ENCODE results near the gene BRAT1.

Gene BRAT1

DNA sequence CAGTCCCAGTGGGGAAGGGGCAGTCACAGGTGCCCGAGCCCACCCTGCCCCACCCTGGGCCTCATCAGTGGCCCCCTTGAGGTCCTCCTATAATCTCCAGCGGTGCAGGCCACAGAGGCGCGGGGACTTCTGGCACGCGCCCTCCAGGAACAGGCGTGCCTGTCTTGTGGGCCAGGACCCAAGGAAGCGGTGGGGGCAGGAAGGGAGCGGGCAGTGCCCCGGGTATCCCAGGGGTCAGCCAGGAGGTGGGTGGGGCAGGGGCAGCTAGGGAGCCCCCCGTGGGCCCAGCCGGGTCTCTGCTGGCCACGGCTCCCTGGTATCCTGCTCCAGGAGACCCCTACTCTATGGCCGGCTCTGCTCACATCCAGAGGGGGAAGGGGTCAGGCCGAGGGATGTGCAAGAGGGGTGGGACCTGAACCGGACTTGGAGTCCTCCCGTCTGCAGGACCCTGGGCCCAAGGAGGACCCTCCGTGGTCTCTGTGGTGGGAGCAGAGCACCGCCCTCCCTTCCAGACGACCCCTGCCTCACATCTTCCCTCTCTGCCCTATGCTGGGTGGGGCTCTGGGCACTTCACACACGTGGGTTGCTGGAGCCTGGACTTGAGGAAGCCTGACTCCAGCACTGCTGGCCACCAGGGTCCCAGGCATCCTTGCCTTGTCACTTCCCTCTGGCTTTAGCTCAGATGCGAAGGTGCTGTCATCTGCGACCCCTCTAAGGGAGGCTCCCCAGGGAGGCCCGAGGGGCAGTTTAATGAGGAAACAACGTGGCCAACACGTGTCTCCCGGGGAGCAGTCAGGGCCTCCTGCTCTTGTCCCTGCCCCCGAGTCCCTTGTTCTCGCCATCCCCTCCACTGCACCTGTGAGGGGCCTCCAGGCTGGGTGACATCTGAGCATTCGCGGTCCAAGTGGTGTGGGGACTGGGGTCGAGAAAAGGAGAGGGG lies 60.9 kb downstream of the BRAT1 start:
- DNase-seq: no peak

DNA sequence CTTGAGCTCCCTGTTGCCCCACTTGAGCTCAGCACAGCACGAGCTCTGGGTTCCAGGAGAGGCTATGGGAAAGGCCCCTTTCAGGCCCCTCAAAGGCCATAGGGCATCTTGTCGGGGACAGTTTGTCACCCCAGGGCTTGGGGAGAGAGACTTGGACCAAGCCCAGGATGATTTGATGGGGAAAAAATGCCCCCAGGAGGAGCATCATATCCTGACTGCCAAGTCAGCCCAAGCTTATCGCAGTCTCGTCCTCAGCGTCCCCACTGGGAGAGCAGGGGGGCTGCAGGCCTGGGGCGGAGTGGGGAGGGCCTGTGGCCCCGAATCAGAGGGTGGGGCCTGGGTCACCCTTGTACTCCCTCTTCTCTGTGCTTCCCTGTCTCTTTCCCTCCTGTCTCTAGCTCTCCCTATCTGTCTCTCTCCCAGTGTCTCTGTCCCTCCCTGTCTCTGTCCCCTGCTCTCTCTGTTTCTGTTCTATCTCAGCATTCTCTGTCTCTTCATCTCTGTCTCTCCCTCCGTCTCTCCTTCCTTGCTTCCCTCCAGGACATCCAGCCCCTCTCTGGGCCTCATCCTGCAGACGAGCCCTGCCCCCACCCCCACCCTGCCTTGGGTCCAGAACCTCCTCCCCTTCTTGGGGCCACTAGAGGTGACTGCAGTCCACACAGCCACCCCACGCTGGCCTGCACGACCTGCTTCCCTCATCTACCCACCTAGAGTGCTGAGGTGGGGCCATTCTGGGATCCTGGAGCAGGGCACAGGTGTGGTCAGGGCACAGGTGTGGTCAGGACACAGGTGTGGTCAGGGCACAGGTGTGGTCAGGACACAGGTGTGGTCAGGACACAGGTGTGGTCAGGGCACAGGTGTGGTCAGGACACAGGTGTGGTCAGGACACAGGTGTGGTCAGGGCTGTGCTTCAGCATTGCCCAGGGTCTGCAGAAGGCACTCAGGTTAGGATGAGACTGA lies 61.8 kb downstream of the BRAT1 start:
- no peak for DNase-seq

DNA sequence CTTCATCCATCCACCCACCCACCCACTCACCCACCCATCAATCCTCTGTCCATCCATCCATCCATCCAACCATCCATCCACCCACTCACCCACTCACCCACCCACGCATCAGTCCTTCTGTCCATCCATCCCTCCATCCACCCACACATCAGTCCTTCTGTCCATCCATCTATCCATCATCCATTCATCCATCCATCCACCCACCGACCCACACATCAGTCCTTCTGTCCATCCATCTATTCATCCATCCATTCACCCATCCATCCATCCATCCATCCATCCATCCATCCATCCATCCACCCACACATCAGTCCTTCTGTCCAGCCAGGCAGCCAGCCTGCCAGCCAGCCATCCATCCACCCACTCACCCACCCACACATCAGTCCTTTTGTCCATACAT lies 63.3 kb downstream of the BRAT1 start:
- no peak for DNase-seq

DNA sequence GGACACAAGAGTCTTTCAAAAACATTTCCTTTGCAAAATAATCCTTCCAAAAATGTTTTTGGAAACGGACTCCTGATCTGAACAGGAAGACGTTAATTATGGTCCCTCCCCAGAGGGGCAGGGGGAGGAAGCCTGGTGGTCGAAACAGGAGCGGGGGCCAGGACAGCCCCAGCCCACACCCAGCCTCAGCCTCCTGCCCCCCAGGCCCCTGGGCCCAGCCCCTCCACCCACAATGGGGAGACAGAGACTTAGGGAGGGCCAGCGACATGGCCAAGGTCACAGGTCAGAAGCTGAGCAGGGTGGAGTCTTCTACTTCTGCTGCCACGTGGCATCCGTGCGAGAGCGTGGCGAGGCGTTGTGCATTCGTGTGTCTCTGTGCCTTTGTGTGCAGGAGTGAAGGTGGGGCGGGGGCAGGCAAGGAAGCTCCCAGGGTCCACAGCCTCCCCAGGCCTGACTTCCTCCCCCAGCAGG lies 65.1 kb downstream of the BRAT1 start:
- DNase-seq: no peak

DNA sequence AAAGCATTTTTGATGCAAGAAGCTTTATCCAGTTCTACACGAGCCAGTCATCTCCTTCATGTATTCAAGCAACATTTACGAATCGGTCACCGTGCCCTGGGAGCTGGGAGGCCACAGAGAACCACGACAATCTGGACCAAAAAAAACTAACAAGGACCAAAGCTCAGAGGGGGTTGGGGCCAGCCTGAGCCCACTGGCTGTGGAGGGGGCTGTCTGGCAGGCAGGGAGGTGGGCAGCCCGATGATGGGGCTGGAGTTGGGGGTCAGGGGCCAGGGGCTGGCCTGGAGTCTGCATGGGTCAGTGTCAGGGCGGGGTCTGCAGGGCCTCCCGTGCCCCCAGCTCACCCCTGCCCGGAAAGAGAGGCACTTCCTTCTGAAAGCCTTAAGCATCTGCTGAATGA lies 66.6 kb downstream of the BRAT1 start:
- no peak for DNase-seq

DNA sequence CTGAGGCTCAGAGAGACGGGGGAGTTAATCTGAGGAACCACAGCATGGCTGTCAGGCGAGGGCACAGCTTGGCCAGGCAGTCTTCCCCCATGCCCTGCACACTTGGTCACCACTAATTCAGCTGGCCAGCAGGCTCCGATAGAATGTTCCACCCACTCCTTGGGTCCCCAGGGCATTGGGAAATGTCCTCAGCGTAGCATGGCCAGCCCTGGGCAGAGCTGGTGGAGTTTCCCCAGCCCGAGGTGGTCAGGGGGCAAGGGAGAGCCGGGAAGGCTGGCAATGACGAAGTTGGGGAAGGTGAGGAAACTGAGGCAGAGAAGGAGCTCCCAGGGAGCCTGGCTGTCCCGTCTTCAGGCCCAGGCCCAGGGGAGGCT lies 67.1 kb downstream of the BRAT1 start:
- DNase-seq: no peak

All from CD4-positive, alpha-beta T cell treated with Interleukin-12 subunit alpha and Interleukin-12 subunit beta, for 1 hour (primary cell).